NT2/D1 (cell line): Measurements from ENCODE around the gene RASSF7.

Experiments
- DNase-seq: peaks from one replicate; pipeline ENCODE4 v3.0.0-alpha.2; 2011; ENCODE audit warnings: low read depth, low spot score
- H3K27me3 ChIP-seq: 2 replicates; pipeline ENCODE4 v1.6.0; 2011; ENCODE audit warnings: mild to moderate bottlenecking; ENCODE audit not compliant: insufficient read length, insufficient read depth
- H3K36me3 ChIP-seq: 2 replicates; pipeline ENCODE4 v1.6.1; 2011; ENCODE audit warnings: mild to moderate bottlenecking, low read length, mixed read lengths; ENCODE audit not compliant: insufficient read depth, insufficient read length
- H3K4me1 ChIP-seq: 2 replicates; pipeline ENCODE4 v1.5.1; 2011; ENCODE audit not compliant: insufficient read depth, insufficient read length
- H3K4me3 ChIP-seq: 2 replicates; pipeline ENCODE4 v1.5.1; 2011; ENCODE audit warnings: low read depth; ENCODE audit not compliant: insufficient read length
- H3K9ac ChIP-seq: 2 replicates; pipeline ENCODE4 v1.6.0; 2011; ENCODE audit warnings: low read depth; ENCODE audit not compliant: insufficient read length
- H3K9me3 ChIP-seq: 2 replicates; pipeline ENCODE4 v1.5.1; 2011; ENCODE audit warnings: mild to moderate bottlenecking, low read length; ENCODE audit not compliant: insufficient read depth
- SUZ12 ChIP-seq: IDR thresholded peaks from 2 replicates; pipeline ENCODE4 v1.6.1; 2011; ENCODE audit not compliant: insufficient read length, insufficient read depth; ENCODE audit errors: extremely low read depth
- YY1 ChIP-seq: IDR thresholded peaks from 2 replicates; pipeline ENCODE4 v1.6.1; 2011; ENCODE audit not compliant: insufficient read length, insufficient read depth
- ZNF274 ChIP-seq: IDR thresholded peaks from 2 replicates; pipeline ENCODE4 v1.6.1; 2011; ENCODE audit warnings: mild to moderate bottlenecking, low read depth, low read length

RASSF7 gene

DNA sequence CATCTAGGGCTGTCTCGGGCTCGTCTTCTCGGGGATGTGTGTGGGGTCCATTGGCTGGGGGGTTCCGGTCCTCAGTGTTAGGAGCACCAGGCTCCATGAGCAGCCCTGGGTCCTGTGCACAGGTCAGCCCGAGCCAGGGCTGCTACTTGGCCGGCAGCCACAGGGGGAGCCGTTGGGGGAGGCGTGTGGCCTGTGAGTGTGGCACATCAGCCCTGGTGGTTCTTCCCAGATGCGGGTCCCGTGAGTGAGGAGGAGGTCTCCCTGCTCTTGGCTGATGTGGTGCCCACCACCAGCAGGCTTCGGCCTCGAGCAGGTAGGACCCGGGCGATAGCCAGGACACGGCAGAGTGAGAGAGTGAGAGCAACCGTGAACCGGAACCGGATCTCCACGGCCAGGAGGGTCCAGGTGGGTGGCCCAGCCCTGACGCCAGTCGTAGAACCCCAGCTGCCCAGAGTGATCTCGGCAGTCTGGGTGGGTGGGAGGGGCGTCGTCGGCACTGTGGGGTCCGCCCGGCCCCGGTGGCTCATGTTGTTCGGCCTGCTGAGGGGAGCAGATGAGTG, 36.5 kb downstream of the RASSF7 start:
- no peak for DNase-seq
- peaks cover 91% of the 10 kb centered on the region for H3K36me3 ChIP-seq

DNA sequence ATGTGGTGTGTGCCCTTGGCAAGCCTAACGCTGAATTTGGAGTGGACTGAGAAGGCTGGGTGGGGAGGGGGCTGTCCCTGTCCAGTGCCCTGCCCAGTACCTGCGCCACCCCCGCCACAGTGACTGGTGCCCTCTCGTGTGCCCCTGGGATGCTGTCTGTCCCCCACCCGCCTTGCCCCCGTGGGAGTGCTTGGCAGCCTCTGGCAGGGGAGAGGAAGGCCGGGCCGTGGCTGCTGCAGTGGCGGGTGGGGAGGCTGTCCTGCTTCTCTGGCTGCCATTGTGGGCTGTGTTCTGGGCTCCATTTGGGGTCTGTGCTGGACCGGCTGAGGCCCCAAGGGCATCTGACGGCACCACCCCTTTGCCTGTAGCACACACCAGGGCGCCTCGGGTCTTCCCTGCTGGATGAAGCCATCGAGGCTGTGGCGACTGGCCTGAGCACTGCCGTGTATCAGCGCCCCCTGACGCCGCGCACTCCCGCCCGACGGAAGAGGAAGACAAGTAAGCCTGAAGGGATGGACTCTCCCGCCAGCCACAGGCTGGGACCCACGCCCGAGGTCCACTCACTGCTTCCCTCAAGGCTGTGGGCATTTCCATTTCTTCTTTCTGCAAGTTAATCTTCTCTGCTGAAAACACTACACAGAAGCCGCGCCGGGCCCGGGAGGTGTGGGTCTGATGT, 37.4 kb downstream of the RASSF7 start:
- Histone ChIP-seq H3K27me3 (no peaks in the 10 kb centered on the region), H3K9me3 (no peaks in the 10 kb centered on the region), H3K4me1 (peaks cover 6% of the 10 kb centered on the region), H3K9ac (no peak overlapping the region), H3K36me3 (peaks cover 90% of the 10 kb centered on the region), H3K4me3 (no peak overlapping the region)
- TF ChIP-seq YY1: no peak
- no peak for TF ChIP-seq SUZ12
- no peak for TF ChIP-seq ZNF274
- DNase-seq: no peak

More for the DNA sequence above, 36.5 kb downstream of the RASSF7 start:
- no peaks in the 10 kb centered on the region for H3K9me3 ChIP-seq
- TF ChIP-seq YY1 (no peak), SUZ12 (no peak), ZNF274 (no peak)
- H3K4me1 ChIP-seq: peaks cover 6% of the 10 kb centered on the region
- no peak overlapping the region for H3K9ac ChIP-seq
- no peaks in the 10 kb centered on the region for H3K27me3 ChIP-seq
- no peak overlapping the region for H3K4me3 ChIP-seq

DNA sequence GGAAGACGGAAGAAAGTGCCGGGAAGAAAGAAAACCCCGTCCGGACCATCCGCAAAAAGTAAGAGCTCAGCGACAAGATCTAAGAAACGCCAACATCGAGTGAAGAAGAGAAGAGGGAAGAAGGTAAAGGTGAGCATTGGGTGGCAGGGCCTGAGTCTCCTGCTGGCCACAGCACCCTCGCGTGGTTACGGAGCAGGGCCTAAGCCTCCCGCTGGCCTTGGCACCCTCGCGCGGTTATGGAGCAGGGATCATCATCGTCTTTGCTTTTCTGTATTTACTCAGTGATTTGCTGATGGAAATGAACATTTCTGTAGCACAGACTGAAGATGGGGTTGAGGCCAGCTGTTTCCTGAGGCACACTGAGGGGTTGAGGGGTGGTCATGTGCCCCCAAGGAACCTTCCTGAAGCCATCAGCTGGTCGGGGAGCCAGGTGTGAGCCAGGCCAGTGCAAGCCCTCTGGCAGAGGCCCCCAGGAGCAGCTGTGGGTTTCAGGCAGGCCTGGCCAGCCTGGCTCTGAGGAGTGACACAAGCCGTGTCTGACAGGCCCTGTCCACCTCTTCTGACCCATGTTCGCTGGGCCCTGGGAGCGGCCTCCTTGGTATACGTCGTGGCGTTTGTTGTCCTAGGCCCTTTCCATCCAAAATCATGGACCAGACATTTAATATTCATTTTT, 40.9 kb downstream of the RASSF7 start:
- no peak overlapping the region for H3K9ac ChIP-seq
- no peak for DNase-seq
- H3K36me3 ChIP-seq: peaks cover 88% of the 10 kb centered on the region
- H3K4me3 ChIP-seq: no peak overlapping the region
- no peaks in the 10 kb centered on the region for H3K9me3 ChIP-seq
- peaks cover 12% of the 10 kb centered on the region for H3K4me1 ChIP-seq
- no peaks in the 10 kb centered on the region for H3K27me3 ChIP-seq
- no peak for TF ChIP-seq SUZ12
- no peak for TF ChIP-seq ZNF274
- no peak for TF ChIP-seq YY1

DNA sequence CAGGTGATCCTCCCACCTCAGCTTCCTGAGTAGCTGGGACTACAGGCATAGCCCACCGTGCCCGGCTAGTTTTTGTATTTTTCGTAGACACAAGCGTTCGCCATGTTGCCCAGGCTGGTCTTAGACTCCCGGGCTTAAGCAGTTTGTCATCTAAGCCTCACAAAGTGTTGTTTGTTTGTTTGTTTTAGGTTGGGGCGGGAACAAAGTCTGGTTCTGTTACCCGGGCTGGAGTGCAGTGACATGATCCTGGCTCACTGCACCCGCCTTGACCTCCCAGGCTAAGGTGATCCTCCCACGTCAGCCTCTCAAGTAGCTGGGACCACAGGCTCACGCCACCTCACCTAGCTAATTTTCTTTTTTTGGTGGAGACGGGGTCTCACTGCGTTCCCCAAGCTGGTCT, 42.4 kb downstream of the RASSF7 start:
- no peak for DNase-seq
- TF ChIP-seq SUZ12 (no peak), YY1 (no peak), ZNF274 (no peak)
- H3K9ac ChIP-seq: no peak overlapping the region
- peaks cover 12% of the 10 kb centered on the region for H3K4me1 ChIP-seq
- H3K27me3 ChIP-seq: no peaks in the 10 kb centered on the region
- no peak overlapping the region for H3K4me3 ChIP-seq
- peaks cover 89% of the 10 kb centered on the region for H3K36me3 ChIP-seq
- H3K9me3 ChIP-seq: no peaks in the 10 kb centered on the region

DNA sequence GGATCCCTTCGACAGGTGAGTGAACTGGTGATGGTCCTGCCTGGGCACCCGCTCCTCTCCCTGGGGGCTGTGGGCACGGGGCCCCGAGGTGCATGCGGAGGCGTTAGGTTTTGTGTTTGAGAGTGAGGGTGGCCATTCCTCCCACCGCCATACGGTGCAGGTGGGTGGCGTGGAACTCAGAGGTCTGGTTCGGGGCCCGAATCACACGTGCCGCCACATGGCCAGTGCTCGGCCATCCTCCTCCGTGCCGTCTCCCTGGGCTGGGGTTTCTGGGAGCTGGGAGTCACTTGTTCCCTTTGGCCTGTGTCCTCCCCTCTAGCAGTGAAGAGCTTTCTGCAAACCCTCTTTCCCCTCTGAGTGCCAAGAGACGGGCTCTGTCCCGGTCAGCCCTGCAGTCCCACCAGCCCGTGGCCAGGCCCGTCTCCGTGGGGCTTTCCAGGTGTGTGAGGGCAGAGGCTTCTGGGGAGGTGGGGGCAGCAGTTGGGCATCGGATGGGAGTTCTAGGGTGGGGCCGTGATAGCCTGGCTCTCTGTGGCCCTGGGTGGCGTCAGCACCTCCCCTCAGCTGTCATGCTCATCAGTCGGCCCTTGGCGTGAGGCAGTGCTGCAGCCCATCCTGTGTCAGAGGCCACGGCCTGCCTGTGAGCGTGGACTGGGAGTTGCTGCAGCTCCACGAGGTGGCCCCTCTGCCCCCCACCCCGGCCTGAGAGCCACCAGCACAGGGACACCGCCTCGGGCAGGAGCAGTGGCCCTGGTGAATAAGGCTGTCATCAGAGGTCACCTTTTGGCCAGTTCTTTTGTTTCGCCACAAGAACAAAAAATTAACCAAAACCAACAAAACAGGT, 44.7 kb downstream of the RASSF7 start:
- no peak for DNase-seq

DNA sequence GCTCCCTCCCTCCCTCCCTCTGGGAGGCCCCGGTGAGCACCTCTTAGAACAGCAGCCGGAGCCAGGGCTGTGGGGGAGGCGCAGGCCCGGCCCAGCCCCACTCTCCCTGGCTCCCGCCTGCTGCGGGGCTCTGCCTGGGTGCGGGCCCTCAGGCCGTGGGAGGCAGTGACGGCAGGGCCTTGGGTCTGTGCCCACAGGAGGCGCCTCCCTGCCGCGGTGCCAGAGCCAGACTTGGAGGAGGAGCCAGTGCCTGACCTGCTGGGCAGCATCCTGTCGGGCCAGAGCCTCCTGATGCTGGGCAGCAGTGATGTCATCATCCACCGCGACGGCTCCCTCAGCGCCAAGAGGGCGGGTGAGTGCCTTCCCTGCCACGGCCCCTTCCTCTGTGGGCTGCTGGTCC, 45.5 kb downstream of the RASSF7 start:
- DNase-seq: no peak
- Histone ChIP-seq H3K27me3 (no peaks in the 10 kb centered on the region), H3K36me3 (peaks cover 97% of the 10 kb centered on the region)

More for the DNA sequence above, 44.7 kb downstream of the RASSF7 start:
- Histone ChIP-seq H3K4me1 (peaks cover 12% of the 10 kb centered on the region), H3K9ac (no peak overlapping the region), H3K4me3 (no peak overlapping the region), H3K9me3 (no peaks in the 10 kb centered on the region), H3K27me3 (no peaks in the 10 kb centered on the region), H3K36me3 (peaks cover 94% of the 10 kb centered on the region)
- no peak for TF ChIP-seq ZNF274
- TF ChIP-seq YY1: no peak
- no peak for TF ChIP-seq SUZ12

More for the DNA sequence above, 45.5 kb downstream of the RASSF7 start:
- TF ChIP-seq SUZ12 (no peak), YY1 (no peak), ZNF274 (no peak)
- Histone ChIP-seq H3K4me3 (no peak overlapping the region), H3K9me3 (no peaks in the 10 kb centered on the region), H3K4me1 (peaks cover 14% of the 10 kb centered on the region), H3K9ac (no peak overlapping the region)
